Vagina (tissue), 2 donors: ENCODE results near the gene NUDT6.

Experiments used
- CTCF ChIP-seq, 3 experiments: fragments of 450-650 bp in 2 of 3; fragments of 200-600 bp in 1 of 3; sonication (generic) in 1 of 3; IDR thresholded peaks; one replicate each; pipeline ENCODE4 v1.5.1; 2017 to 2019; ENCODE audit warnings: antibody characterized with exemption in 3 of 3, mild to moderate bottlenecking in 2 of 3, moderate library complexity in 2 of 3
- POLR2A ChIP-seq, 2 donors: fragments of 450-650 bp; IDR thresholded peaks; one replicate each; pipeline ENCODE4 v1.6.1; 2017; ENCODE audit warnings: antibody characterized with exemption in 2 of 2, mild to moderate bottlenecking in 2 of 2, moderate library complexity in 2 of 2
- POLR2AphosphoS5 ChIP-seq, 2 donors: sonication (generic); formaldehyde crosslinking; IDR thresholded peaks; one replicate each; pipeline ENCODE4 v1.9.0; 2017; ENCODE audit warnings: antibody characterized with exemption in 2 of 2, mild to moderate bottlenecking in 2 of 2, low read depth in 1 of 2; ENCODE audit not compliant: insufficient read depth in 1 of 2

- TF ChIP-seq CTCF (IDR thresholded peaks at IDR 0.05): no peak
- TF ChIP-seq POLR2AphosphoS5 (IDR thresholded peaks at IDR 0.05; ENCODE audit: insufficient read depth in 1 of 2, low read depth in 1 of 2): no peak
- no peak for TF ChIP-seq POLR2A (IDR thresholded peaks at IDR 0.05)
Measured at GRCh38 chr4:122899682-122900081, 22.7 kb downstream of the NUDT6 start.
